ENCODE results near the gene PURA.

Gene PURA

GRCh38 chr5:140150201-140150600 is 36.3 kb downstream of the PURA start (continued):
- no peak for TF ChIP-seq PRDM4 (tag by site-specific recombination; IDR thresholded peaks at IDR 0.05)

- Histone ChIP-seq H3K4me1 (ENCODE audit: control insufficient read depth, insufficient read depth, low read length) (no peaks in the 10 kb centered on the region; the same call in 1 of the 2 replicates), H3K27ac (ENCODE audit: extremely low read depth, low read depth, low read length) (no peak overlapping the region), H3K9me3 (ENCODE audit: control insufficient read depth, insufficient read depth, low read depth, low read length) (no peaks in the 10 kb centered on the region), H3K4me3 (ENCODE audit: low read depth, low read length) (no peak overlapping the region), H3K36me3 (ENCODE audit: control insufficient read depth in 2 of 2, insufficient read depth in 1 of 2, low read length in 2 of 2) (no peaks in the 10 kb centered on the region)
- TF ChIP-seq ZNF391 (tag by site-specific recombination; IDR thresholded peaks at IDR 0.05; ENCODE audit: borderline replicate concordance, low read depth) (no peak), ZNF10 (tag by site-specific recombination; IDR thresholded peaks at IDR 0.05) (0 out of 2 replicates have a peak, but pooled peaks have one; percentile 47), ZIC2 (tag by site-specific recombination; IDR thresholded peaks at IDR 0.05) (0 out of 2 replicates have a peak, but pooled peaks have one; percentile 6)
- POLR2A ChIA-PET, result no interaction called here
- CTCF ChIA-PET, result interaction anchor here (0.6 to 10.4 kb wide), 7 partner anchors 6 to 1387 kb away, joined by 3 to 109 read pairs (median 5); no protein-coding TSS in a partner anchor
Measured at GRCh38 chr5:140151144-140152021, 37.5 kb downstream of the PURA start.

GRCh38 chr5:140152022-140152999 is 38.4 kb downstream of the PURA start:
- no peak for TF ChIP-seq ZNF629 (tag by site-specific recombination; IDR thresholded peaks at IDR 0.05)
- peak; percentile 22; the same call in 1 of the 2 replicates for TF ChIP-seq ZNF335 (tag by site-specific recombination; conservative IDR thresholded peaks at IDR 0.05)
- TF ChIP-seq PRDM10 (tag by site-specific recombination; IDR thresholded peaks at IDR 0.05), result no peak
- Histone ChIP-seq H3K4me1 (ENCODE audit: control insufficient read depth, insufficient read depth, low read length) (no peaks in the 10 kb centered on the region; the same call in 1 of the 2 replicates), H3K4me3 (ENCODE audit: low read depth, low read length) (no peak overlapping the region), H3K27ac (ENCODE audit: extremely low read depth, low read depth, low read length) (no peak overlapping the region), H3K36me3 (ENCODE audit: control insufficient read depth in 2 of 2, insufficient read depth in 1 of 2, low read length in 2 of 2) (no peaks in the 10 kb centered on the region), H3K9me3 (ENCODE audit: control insufficient read depth, insufficient read depth, low read depth, low read length) (no peaks in the 10 kb centered on the region)
- POLR2A ChIA-PET, result interaction anchor here (0.6 kb wide), 1 partner anchor 181 kb away, joined by 3 read pairs; no protein-coding TSS in a partner anchor
- CTCF ChIA-PET, result interaction anchor here (0.5 to 9.2 kb wide), 7 partner anchors 7 to 365 kb away, joined by 3 to 94 read pairs (median 7); no protein-coding TSS in a partner anchor

GRCh38 chr5:140153255-140153654 is 39.3 kb downstream of the PURA start:
- ChIA-PET CTCF (interaction anchor here (0.6 to 9.2 kb wide), 6 partner anchors 8 to 366 kb away, joined by 3 to 94 read pairs (median 8); no protein-coding TSS in a partner anchor), POLR2A (no interaction called here)
- Histone ChIP-seq H3K4me3 (ENCODE audit: low read depth, low read length) (no peak overlapping the region), H3K36me3 (ENCODE audit: control insufficient read depth in 2 of 2, insufficient read depth in 1 of 2, low read length in 2 of 2) (no peaks in the 10 kb centered on the region), H3K9me3 (ENCODE audit: control insufficient read depth, insufficient read depth, low read depth, low read length) (no peaks in the 10 kb centered on the region), H3K4me1 (ENCODE audit: control insufficient read depth, insufficient read depth, low read length) (no peaks in the 10 kb centered on the region; the same call in 1 of the 2 replicates), H3K27ac (ENCODE audit: extremely low read depth, low read depth, low read length) (no peak overlapping the region)
- no peak for TF ChIP-seq ZNF521 (tag by site-specific recombination; IDR thresholded peaks at IDR 0.05)
- TF ChIP-seq ZNF544 (tag by site-specific recombination; IDR thresholded peaks at IDR 0.05), result no peak
